Stimulated activated CD4-positive, alpha-beta T cell treated with anti-CD3 and anti-CD28 coated beads, Interleukin-12 subunit alpha, Interleukin-12 subunit beta, amount 100 ng/mL, for 48 hours (primary cell): ENCODE results near the gene TBC1D21.

Experiments
- DNase-seq, 3 donors: peaks; one replicate each; pipeline ENCODE4 v3.0.0-alpha.2; 2020; ENCODE audit warnings: low read depth in 2 of 3, low spot score in 1 of 3

TBC1D21 gene

DNA sequence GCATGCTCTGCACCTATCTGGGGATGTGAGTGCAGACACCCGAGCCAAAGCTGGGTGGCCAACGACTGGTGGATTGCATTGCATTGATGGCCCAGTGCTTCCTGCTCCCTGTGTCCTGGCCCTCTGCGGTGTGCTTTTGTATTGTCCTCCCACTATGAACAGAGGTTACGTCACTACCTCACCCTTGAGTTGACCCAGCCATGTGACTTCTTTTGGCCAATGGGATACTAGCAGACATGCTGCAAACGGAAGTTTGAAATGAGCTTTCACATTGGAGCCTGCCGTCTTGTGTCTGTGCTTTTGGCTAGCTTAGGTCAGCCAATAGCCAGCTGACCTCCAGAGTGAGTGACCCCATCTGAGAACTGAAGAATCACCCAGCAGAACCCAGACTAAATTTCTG lies 15.3 kb upstream of the TBC1D21 start:
- DNase-seq: no peak

DNA sequence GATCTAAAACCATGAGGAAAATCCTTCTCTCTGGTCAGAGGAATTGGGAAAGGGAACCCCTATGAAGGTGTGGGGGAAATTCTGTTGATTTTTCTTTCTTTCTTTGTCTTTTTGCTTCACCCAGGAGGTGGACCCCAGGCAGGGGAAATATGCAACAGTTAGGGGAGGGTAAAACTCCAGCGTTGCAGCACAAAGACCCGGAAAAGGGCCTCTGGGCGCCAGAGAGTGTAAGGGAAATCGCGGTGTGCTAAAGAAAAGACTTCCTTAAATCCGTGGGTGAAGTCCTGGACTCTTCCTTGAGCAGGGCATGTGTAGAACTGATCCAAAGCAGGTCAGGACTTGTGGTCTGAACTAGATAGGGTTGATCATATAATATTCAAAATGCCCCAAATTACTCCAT lies 11.1 kb upstream of the TBC1D21 start:
- DNase-seq: no peak

DNA sequence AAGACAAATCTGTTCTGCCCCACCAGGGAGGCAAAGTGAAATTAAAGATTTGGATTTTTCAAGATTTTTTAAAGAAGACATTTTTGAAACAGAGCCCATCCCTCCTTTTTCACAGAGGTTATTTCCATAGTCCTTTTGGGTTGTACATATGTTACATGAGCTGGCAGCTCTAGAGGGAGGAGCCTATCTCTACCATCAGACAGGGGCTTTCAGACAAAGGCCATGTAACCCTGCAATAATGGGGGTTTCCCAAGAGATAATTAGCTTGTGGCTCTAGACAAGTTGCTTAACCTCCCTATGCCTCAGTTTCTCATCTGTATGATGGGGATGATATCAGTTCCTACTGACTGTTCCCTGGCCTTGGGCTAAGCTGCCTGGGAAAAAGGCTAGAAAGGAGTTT lies 8.0 kb upstream of the TBC1D21 start:
- DNase-seq: no peak

DNA sequence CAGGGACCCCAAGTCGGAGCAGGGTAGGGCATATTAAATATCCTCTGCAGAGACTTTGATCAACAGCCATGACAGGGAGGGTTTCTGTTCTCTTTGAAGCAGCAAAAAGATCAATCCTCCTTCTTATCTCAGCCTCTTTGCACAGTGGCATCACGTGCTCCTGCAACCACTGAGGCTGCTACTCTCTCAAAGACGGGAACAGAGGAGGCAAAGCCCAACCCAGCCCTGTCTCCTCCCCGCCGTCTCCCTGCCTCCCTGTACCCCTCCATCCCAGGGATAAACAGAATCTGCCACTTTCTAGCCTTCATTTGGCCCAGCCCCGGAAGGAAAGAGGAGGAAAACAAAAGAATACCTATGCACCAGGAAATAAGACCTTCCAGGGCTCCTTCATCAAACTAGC lies 7.5 kb upstream of the TBC1D21 start:
- no peak for DNase-seq

DNA sequence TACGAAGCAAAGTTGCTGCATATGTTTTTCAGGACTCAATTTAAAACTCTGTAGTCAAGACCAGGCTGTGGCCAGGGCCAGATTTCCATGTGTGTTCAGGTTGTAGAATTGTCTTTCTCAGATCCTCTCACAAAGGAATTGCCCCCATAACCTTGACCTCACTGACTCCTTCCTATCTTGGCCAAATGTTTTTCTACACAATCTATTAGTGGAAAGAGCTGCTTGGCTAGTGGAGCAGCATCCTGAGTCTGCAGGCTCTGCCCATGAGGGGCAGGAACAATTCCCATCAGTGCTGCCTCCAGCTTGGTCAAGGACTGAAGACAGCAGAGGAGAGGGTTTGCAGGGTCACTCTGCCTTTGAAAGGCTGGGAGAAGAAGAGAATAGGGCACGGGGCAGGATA lies 6.9 kb upstream of the TBC1D21 start:
- no peak for DNase-seq

DNA sequence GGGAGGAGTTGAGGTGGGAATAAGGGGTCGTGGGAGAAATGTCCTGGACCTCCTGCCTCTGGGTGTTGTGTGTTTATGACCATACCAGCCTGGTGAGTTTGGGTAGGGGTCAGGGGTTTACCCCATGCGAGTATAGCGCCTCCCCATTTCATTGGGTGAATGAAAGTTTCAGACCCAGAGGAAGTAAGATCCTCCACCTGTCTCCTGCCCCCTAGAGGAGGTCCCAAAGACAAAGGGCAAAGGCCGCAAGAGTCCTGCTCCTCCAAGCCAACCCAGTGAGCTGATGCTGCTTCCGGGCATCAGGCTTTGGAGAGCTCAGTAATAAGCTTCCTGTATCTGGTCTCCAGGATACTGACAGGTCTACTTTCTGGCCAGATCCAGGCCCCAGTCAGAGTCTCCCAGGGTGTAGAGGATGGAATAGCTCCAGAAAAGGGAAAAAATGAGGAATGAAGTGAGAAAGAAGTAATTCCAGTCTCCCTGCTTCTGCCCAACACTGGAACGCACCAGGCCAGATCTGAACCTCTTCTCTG lies 6.4 kb upstream of the TBC1D21 start:
- DNase-seq: no peak

DNA sequence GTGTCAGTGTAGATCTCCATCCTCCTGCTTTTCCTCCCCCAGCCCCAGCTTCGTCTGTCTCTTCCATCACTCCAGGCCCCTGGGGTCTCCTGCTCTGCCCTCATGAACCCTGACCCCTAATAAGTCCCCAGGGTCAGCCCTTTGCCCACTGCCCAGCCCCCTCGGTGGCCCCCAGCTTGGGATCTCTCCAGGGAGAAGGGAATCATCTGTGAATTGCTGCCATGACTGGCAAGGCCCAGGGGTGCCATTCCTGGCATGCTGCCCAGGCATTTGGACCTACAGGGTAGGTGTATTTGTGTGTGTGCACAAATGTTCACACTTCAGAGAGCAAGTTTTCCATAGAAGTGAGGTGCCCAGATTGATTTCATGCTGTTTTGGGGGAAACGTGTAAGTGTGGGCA lies 5.9 kb upstream of the TBC1D21 start:
- DNase-seq: no peak

DNA sequence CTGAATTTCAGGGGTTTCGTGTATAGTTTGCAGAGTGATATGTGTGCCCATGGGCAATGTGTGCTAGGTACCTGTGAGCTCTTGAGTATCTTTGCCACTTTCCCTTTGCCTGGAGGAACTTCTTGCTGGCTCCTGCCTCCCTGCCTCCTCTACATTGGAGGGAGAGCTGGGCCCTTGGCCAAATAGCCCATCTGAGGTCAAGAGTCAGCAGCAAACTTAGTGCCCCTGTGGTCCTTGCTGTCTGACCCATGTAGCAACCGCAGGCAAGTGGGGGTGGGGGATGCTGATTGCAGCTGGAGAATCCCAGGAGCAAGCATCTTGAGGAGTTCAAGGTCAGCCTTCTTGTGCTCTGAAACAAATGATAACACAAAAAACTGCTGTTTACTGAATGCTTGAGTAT lies 5.4 kb upstream of the TBC1D21 start:
- DNase-seq: no peak

DNA sequence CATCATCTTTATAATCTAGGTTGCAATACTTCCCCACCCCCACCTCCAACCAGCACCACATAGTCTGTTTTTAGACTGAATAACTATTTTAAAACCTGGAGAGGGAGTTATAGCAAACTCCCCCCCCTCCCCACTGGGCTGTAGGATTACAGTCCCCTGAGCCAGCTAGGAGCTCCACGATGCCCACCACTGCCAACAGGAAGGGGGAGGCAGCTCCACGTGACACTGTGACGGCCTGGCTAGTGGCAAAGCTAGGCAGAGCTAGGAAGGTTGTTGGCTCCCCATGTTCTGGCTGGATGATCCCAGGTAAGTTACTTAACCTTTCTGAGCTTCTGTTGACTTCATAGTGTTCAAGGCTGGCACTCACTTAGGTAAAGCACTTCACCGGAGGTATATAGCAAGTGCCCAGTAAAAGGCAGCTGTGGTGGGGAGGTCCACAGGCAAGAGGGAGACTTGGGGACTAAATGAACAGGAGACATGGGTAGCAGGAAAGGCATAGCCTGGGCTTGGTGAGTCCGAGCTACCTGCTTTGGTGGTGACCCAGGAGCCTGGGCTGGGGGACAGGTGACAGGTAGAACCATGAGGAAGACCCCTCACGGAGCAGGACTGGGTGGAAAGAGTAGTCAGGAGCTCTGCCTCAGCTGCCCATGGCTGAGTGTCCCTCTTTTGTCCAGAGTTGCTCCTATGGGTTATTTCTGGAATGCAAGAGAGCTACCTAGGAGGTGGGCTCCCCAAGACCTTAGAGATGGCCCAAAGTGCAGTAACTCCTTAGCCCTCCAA lies 4.0 kb upstream of the TBC1D21 start:
- DNase-seq: no peak

DNA sequence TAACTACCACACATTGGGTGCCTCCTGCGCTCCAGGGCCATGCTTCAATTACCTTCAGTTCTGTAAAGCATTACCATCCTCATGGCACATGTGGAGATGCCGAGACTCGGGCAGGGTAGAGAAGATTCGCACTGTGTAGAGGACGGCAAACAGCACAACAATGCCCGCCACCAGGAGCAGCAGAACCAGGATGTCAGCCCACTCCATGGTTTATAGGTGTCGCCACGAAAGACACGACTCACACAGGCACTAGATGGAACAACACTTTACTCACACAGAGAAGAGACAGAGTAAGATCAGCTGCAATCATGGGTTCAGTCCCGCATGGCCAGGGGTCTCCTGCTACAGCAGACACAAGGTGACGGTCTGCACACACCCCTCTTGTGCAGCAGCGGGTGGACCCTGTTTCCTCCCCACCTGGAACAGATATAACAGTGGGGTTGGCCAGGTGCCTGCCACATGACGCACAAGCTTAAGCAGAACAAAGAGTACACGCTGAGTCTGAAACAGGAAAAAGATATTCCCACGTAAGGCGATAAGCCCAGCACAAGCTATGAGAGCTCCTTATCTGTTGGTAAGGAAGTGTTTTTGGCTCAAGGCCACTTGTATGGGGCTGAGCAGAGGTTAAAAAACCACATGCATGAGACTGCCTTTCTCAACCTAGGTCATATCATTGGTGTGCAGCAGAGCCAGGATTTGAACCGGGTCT lies 2.5 kb upstream of the TBC1D21 start:
- DNase-seq: no peak

DNA sequence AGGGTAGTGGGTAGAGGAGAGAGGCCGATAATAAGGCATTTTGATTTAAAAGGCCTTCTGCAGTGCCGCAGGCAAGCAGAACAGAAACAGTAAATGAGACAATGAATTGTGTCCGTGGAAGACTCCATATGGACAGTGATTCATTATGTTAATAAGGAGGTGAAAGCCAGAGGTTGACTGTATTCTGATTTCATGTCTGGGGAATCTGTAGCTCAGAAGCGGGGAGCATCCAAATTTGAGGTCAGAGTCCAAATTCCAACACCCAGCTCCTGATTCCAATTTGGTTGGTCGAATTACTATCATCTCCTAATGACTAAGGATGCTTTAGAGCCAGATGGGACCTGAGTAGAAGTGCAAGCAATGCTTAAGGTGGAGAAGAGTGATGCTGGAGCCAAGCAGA lies 1.0 kb upstream of the TBC1D21 start:
- no peak for DNase-seq

DNA sequence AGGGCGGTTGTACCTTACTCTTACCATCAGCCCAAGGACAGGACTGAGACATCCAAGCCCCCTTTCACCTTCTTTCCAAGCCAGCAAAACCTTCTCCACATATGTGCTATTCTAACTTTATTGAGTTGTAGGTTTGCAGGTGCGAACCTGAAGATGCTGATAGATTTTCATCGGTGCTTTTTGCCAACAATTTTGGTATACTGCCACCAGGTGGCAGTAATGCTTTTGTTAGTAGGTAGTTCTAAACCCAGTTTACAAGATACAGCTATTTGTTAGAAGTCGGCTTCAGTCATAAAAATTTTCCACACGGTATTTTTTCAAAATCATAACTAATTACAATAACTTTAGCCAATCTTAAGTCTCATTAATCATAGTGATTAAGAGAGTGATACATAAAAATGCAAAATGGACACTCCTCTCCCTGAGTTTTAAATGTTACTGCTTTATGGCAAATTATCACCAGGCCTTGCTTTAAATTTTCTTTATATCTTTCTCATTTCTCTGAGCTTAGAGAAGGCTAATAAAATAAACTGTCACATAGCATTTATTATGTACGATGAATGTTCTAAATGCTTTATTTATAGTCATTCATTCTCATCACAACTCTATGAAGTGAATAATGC lies 636 bp downstream of the TBC1D21 start:
- peak in 2 of 3 donors; percentile 6 to 40 for DNase-seq

DNA sequence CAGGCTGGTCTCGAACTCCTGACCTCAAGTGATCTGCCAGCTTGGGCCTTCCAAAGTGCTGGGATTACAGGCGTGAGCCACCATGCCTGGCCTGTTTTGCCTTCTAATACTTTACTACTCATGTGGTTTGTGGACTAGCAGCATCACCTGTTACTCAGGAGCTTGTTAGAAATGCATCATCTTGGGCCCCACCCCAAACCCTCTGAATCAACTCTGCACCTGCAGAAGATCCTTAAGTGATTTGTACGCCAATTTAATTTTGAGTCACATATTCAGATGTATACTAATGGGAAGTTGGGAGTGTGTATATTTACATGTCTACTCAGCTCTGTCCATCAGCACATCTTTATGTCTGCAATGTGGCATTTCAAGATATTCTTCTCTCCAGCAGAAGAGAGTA lies 6.1 kb downstream of the TBC1D21 start:
- DNase-seq: no peak

DNA sequence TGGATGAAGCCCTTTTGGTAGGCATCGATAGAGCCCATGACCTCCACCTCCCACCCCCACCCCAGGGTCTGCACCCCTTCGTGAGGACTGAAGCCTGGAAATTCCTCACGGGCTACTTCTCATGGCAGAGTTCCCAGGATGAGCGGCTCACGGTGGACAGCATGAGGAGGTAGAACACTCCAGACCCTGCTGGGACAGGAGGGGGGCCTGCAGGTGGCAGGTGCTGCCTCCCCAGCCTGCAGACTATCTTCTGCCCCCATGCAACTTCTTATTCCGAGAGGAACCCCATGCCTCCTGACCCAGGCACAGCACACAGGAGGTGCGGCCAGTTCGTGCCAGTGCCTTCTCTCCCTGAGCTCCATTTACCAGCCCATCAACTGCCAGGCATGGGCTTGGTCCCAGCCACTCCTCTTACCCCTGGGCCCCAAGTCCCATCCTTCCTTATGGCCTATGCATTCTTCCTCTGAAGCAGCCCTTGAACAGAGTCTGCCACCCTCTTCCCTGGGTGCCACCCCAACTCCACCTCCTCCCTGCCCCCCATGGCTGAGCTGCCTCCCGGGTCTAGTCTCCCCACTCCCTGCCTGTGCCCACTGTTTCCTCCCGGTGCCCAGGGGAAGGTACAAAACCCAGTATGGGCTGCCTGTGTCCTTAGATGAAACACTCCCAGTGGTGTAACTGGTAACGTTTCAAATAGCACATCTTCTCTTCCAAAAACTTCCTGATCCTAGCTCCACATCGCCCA lies 8.4 kb downstream of the TBC1D21 start:
- no peak for DNase-seq

DNA sequence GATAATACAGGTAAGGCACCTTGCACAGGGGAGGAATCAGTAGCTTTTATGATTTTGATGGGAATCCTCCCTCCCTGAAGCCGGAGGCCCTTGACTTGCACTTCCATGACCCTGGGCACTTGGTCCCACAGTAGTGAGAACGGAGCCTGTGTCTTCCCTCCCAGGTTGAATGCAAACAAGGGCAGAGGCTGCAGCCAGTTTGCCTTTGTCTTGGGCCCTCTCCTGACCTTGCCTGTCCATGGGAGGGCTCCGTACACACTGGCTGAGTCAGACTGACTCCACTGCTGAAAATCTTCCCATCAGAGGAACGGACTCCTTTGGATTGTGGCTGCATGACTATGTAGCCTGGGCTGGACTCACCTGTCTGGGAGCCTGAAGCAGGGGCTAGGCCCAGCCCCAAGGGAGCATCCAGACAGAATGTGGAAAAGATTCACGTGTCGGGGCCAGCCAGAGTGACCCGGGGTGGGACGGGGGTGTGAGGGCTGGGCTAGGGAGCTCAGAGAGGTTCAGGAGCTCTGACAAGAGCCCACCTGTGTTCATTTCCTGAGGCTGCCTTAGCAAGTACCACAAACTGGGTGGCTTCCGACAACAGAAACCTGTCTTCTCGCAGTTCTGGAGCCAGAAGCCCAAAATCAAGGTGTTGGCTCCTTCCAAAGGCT lies 9.5 kb downstream of the TBC1D21 start:
- DNase-seq: no peak

DNA sequence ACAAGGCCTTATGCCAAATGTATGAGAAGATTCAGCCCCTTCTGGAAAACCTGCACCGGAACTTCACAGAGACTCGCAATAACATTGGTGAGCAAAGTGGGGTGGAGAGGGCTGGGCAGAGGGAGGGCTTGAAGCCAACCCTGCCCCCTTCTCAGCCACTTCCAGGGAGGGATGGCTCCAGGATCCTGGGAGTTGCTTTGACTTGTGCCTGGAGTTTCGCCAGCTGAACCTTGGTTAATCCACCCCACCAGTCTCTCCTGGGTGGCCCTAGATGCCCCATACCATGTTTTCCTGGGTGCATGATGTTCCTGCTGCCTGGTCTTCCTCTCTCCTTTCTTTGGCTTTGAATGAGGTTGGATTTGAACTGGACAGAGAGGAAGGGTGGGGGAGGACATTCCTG lies 10.8 kb downstream of the TBC1D21 start:
- DNase-seq: no peak

DNA sequence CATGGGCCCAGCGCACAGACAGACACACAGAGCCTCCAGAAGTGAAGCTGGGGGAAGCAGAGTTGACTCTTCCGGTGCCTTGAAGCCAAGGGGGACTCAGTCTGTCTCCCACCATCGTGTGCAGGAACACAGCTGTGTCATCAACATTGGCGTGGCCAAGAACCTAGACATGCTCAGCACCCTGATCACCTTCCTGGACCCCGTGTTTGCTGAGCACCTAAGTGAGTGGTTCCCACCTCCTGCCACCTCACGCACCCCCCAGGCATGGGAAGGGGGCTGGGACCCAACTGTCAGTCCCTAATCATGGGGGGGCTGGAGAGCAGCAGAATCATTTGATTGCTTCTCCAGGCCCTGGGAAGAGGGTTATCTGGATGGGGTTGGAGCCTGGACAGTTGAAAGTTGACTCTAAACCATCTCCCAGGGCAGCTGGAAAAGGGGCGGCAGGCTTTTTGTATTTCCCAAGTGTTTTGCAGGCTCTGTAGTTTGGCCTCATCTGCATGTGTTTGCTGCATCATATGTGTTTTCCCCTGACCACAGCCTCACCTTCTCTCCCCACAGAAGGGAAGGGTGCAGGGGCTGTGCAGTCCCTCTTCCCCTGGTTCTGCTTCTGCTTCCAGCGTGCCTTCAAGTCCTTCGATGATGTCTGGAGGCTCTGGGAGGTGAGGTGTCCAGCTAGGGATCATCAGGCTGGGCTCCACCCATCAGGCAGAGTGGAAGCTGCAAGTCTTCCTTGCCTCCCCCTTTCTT lies 12.8 kb downstream of the TBC1D21 start:
- DNase-seq: no peak

DNA sequence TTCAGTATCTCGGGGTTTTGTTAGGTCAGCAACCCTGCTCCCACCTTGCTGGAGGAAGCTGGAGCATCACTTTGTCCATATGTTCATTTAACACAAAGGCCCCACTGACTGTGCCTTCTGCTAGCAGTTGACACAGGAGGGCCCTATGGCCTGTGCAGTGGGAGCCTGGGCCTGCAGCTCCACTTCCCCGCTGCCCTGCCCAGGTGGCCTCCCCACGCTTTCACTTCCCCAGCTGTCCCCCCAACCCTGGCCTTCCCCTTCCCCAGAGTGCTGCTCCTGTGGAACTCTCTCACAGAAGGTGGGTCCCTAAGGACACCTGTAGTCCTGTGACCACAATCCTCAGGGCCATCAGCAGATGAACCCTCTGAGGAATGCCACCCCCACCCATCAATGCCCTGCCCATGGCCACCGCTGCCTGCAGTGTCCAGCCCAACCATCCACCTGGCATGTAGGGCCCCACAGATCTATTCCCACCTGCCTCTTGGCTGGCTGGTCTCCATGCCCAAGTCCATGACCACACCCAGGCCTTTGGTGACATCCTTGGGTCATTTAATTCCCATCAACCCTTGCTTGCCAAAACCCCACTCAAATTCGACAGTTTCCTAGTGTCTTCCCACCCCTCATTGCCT lies 13.5 kb downstream of the TBC1D21 start:
- DNase-seq: no peak

DNA sequence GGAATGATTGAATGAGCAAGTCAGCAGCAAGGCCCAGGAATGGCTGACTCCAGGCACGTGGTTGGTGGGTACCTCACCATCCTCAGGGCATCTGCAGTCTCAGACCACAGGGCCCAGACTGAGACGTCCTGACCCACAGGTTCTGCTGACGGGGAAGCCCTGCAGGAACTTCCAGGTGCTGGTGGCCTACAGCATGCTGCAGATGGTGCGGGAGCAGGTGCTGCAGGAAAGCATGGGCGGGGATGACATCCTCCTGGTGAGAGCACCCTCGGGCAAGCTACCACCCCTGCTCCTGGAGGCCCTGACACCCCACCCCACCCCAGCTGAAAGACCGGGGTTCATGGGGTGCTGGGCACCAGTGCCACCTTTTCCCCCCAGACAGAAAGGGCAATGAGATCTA lies 14.1 kb downstream of the TBC1D21 start:
- no peak for DNase-seq
